HG03575 (cell line): Measurements from ENCODE around the gene SLC22A12.

Experiments used
- ATAC-seq: cut with Tn5 transposase; IDR thresholded peaks from one replicate; pipeline ENCODE4 v1.9.1; 2021; ENCODE audit not compliant: unreplicated experiment, insufficient number of reproducible peaks, low FRiP score; ENCODE audit errors: extremely low read depth

SLC22A12 gene

GRCh38 chr11:64561984-64562722, 28.9 kb upstream of the SLC22A12 start:
- no peak for ATAC-seq

GRCh38 chr11:64562723-64563351, 28.2 kb upstream of the SLC22A12 start:
- no peak for ATAC-seq

- ATAC-seq = no peak
These were observed 27.1 kb upstream of the SLC22A12 start for GRCh38 chr11:64563966-64564365.

- ATAC-seq = no peak
These were observed 26.6 kb upstream of the SLC22A12 start for GRCh38 chr11:64564419-64564818.

- no peak for ATAC-seq
These were observed 25.8 kb upstream of the SLC22A12 start for GRCh38 chr11:64564947-64565889.

- ATAC-seq = no peak
These were observed 24.7 kb upstream of the SLC22A12 start for GRCh38 chr11:64566042-64566914.

- ATAC-seq = no peak
These were observed 23.8 kb upstream of the SLC22A12 start for GRCh38 chr11:64566915-64567891.

- ATAC-seq = no peak
These were observed 22.9 kb upstream of the SLC22A12 start for GRCh38 chr11:64568041-64568571.

- no peak for ATAC-seq
These were observed 22.4 kb upstream of the SLC22A12 start for GRCh38 chr11:64568584-64569140.

- ATAC-seq = no peak
These were observed 21.6 kb upstream of the SLC22A12 start for GRCh38 chr11:64569300-64569970.

- no peak for ATAC-seq
These were observed 20.7 kb upstream of the SLC22A12 start for GRCh38 chr11:64570341-64570740.

- no peak for ATAC-seq
These were observed 20.0 kb upstream of the SLC22A12 start for GRCh38 chr11:64571050-64571409.

- ATAC-seq = no peak
These were observed 19.5 kb upstream of the SLC22A12 start for GRCh38 chr11:64571410-64572091.

GRCh38 chr11:64572143-64572542, 18.9 kb upstream of the SLC22A12 start:
- ATAC-seq = no peak

- ATAC-seq = no peak
These were observed 13.8 kb upstream of the SLC22A12 start for GRCh38 chr11:64577202-64577601.

- ATAC-seq = no peak
These were observed 10.6 kb upstream of the SLC22A12 start for GRCh38 chr11:64580412-64580811.
